WI38 (cell line): Measurements from ENCODE around the gene KDELR3.
A peak's percentile ranks its signal among the peaks of the same experiment; 100 is the strongest.

ENCODE experiments used
- H3K4me3 ChIP-seq: 2 replicates; pipeline ENCODE4 v1.5.1; 2011; ENCODE audit warnings: low read depth, mild to moderate bottlenecking, control low read depth, low read length
- TF ChIP-seq, protein P1 (sequence below): IDR thresholded peaks from 2 replicates; pipeline ENCODE4 v1.5.1; 2012; ENCODE audit warnings: low read depth, mild to moderate bottlenecking, control low read depth, low read length

KDELR3 gene

DNA sequence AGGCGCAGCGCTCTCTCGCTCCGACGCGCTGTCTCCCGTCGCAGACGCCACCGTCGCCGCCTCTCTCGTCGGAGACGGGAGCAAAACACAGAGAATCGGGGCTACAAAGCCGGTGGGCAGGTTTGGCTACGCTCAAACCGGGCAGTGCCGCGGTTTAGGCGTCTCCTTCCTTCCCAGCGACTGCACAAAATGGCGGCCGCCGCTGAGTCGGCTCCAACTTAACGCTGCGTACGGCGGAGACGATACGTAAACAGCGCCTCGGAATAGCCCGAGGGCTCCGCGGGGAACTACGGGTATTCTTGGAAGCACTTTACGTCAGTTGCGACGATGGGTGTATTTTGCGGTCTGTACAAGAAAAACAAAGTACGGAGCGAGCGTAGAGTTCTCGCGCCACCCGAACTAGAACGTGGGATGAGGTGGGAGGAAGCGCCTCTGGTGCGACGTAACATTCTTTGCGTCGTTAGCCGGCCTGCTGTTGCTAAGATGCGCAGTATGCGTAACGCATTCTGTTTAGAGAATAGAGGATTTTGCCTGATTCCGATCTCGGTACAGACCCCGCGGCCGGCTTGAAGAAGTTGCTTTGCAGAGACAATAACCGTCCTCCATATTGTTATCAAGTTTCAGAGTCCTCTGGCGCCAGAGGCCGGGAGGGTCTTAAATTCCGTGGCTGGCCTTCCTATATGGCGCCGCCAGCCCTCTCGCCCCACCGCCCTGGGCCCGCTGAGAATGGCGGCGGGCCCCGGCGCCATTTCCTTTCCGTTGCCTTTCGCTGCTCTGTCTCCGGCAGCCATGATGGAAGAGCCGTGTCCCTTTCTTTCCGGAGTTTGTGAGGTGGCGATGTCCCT lies 38.4 kb downstream of the KDELR3 start, which contains the start of gene DDX17:
Gene DDX17, minus strand, starts transcription at position 194 of the 845 bp plus-strand sequence.
- H3K4me3 ChIP-seq = peak within 1 kb of the TSS; percentile 82
- TF ChIP-seq, protein P1, sequence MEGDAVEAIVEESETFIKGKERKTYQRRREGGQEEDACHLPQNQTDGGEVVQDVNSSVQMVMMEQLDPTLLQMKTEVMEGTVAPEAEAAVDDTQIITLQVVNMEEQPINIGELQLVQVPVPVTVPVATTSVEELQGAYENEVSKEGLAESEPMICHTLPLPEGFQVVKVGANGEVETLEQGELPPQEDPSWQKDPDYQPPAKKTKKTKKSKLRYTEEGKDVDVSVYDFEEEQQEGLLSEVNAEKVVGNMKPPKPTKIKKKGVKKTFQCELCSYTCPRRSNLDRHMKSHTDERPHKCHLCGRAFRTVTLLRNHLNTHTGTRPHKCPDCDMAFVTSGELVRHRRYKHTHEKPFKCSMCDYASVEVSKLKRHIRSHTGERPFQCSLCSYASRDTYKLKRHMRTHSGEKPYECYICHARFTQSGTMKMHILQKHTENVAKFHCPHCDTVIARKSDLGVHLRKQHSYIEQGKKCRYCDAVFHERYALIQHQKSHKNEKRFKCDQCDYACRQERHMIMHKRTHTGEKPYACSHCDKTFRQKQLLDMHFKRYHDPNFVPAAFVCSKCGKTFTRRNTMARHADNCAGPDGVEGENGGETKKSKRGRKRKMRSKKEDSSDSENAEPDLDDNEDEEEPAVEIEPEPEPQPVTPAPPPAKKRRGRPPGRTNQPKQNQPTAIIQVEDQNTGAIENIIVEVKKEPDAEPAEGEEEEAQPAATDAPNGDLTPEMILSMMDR = no peak

DNA sequence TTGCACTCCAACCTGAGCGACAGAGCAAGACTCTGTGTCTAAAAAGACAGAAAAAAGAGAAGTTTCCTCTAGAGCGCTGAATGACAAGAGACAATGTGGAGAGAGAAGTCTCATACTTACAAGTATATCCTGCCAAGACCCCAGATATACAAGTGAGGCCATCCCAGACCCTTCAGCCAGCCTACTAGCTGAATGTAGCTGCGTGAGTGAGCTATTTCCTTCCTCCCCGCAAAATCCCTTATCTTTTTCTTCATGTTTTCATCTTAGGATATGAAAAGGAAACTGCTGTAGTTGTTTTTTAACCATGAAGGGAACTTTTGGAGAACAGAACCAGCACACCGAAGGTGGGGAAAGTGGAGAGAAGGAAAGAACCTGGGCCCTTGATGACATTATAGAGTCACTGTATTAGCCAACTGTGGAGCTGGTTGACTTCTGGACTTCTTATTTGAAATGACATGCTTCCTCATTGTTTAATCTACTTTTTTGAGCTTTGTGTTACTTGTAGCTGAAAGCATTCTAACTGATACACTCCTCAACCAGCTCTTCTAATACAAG lies 42.6 kb downstream of the KDELR3 start:
- H3K4me3 ChIP-seq = no peak overlapping the region
- TF ChIP-seq, protein P1 = no peak

GRCh38 chr22:38513063-38513462 lies 45.2 kb downstream of the KDELR3 start:
- TF ChIP-seq, protein P1 = no peak
- H3K4me3 ChIP-seq = no peak overlapping the region

- TF ChIP-seq, protein P1 = no peak
- H3K4me3 ChIP-seq = no peak overlapping the region
Measured at GRCh38 chr22:38518620-38519019, 50.7 kb downstream of the KDELR3 start.

GRCh38 chr22:38519453-38520250 lies 51.8 kb downstream of the KDELR3 start:
- H3K4me3 ChIP-seq = no peak overlapping the region
- TF ChIP-seq, protein P1 = no peak

- no peak overlapping the region for H3K4me3 ChIP-seq
- TF ChIP-seq, protein P1 = no peak
Measured at GRCh38 chr22:38523029-38523428, 55.1 kb downstream of the KDELR3 start.
